Measurements from ENCODE around the gene C1orf56. TPM values are rescaled to one million over a fixed set of nuclear protein-coding genes. Genes with fewer than 3 reads are reported as not detected.
A peak's percentile ranks its signal among the peaks of the same experiment; 100 is the strongest.

Gene C1orf56
- total RNA-seq, 1 donor from 2014 or later = 2.0 TPM

GRCh38 chr1:151036356-151036755 lies 11.2 kb upstream of the C1orf56 start, which contains the start of gene BNIPL:
TSS of gene BNIPL (plus strand) at chr1:151036586. CDS start at chr1:151036726, 140 bp downstream.
- H3K36me3 Mint-ChIP-seq (ENCODE audit: low read depth) = peaks cover 22% of the 10 kb centered on the region
- H3K9me3 Mint-ChIP-seq = no peaks in the 10 kb centered on the region
- H3K27me3 Mint-ChIP-seq (ENCODE audit: low read depth) = no peaks in the 10 kb centered on the region
- intact Hi-C loops (cut with micrococcal nuclease) = no loop called here
- H3K4me3 Mint-ChIP-seq (ENCODE audit: low read depth) = no peak within 1 kb of the TSS
- H3K4me1 Mint-ChIP-seq (ENCODE audit: low read depth) = no peaks in the 10 kb centered on the region
- DNase-seq (ENCODE audit: low spot score) = no peak
- no peak within 1 kb of the TSS for H3K27ac Mint-ChIP-seq

GRCh38 chr1:151037032-151037431 lies 10.5 kb upstream of the C1orf56 start:
- H3K4me3 Mint-ChIP-seq (ENCODE audit: low read depth) = no peak overlapping the region
- no peaks in the 10 kb centered on the region for H3K4me1 Mint-ChIP-seq (ENCODE audit: low read depth)
- H3K27ac Mint-ChIP-seq = no peak overlapping the region

GRCh38 chr1:151039521-151039920 lies 8.0 kb upstream of the C1orf56 start:
- Mint-ChIP-seq H3K4me1 (ENCODE audit: low read depth) (peaks cover 6% of the 10 kb centered on the region), H3K4me3 (ENCODE audit: low read depth) (no peak overlapping the region), H3K27me3 (ENCODE audit: low read depth) (no peaks in the 10 kb centered on the region), H3K27ac (no peak overlapping the region), H3K36me3 (ENCODE audit: low read depth) (peaks cover 11% of the 10 kb centered on the region), H3K9me3 (no peaks in the 10 kb centered on the region)
- intact Hi-C loops (cut with micrococcal nuclease) = no loop called here
- no peak for DNase-seq (ENCODE audit: low spot score)

More at GRCh38 chr1:151037032-151037431, 10.5 kb upstream of the C1orf56 start:
- Mint-ChIP-seq H3K27me3 (ENCODE audit: low read depth) (no peaks in the 10 kb centered on the region), H3K9me3 (no peaks in the 10 kb centered on the region), H3K36me3 (ENCODE audit: low read depth) (peaks cover 19% of the 10 kb centered on the region)
- no peak for DNase-seq (ENCODE audit: low spot score)
- intact Hi-C loops (cut with micrococcal nuclease) = no loop called here

GRCh38 chr1:151043163-151043562 lies 4.4 kb upstream of the C1orf56 start:
- Mint-ChIP-seq H3K4me1 (ENCODE audit: low read depth) (peaks cover 8% of the 10 kb centered on the region), H3K27ac (no peak overlapping the region), H3K9me3 (no peaks in the 10 kb centered on the region), H3K36me3 (ENCODE audit: low read depth) (peaks cover 2% of the 10 kb centered on the region), H3K4me3 (ENCODE audit: low read depth) (no peak overlapping the region), H3K27me3 (ENCODE audit: low read depth) (no peaks in the 10 kb centered on the region)
- no peak for DNase-seq (ENCODE audit: low spot score)
- intact Hi-C loops (cut with micrococcal nuclease) = no loop called here

- peak; percentile 52 for DNase-seq (ENCODE audit: low spot score)
- no peaks in the 10 kb centered on the region for H3K9me3 Mint-ChIP-seq
- H3K36me3 Mint-ChIP-seq (ENCODE audit: low read depth) = peaks cover 33% of the 10 kb centered on the region
- H3K4me1 Mint-ChIP-seq (ENCODE audit: low read depth) = peaks cover 14% of the 10 kb centered on the region
- intact Hi-C loops (cut with micrococcal nuclease) = loop anchor here (1.0 to 2.0 kb wide), 2 partner anchors 9 to 39 kb away; partner anchors contain the start of gene PRUNE1
- H3K27ac Mint-ChIP-seq = peak overlapping the region; percentile 77
- H3K27me3 Mint-ChIP-seq (ENCODE audit: low read depth) = no peaks in the 10 kb centered on the region
- H3K4me3 Mint-ChIP-seq (ENCODE audit: low read depth) = peak overlapping the region; percentile 86
Observed at GRCh38 chr1:151047925-151048644, 534 bp downstream of the C1orf56 start.

- no peak overlapping the region for H3K27ac Mint-ChIP-seq
- H3K36me3 Mint-ChIP-seq (ENCODE audit: low read depth) = peaks cover 39% of the 10 kb centered on the region
- H3K4me1 Mint-ChIP-seq (ENCODE audit: low read depth) = peaks cover 12% of the 10 kb centered on the region
- no peaks in the 10 kb centered on the region for H3K9me3 Mint-ChIP-seq
- DNase-seq (ENCODE audit: low spot score) = no peak
- H3K27me3 Mint-ChIP-seq (ENCODE audit: low read depth) = no peaks in the 10 kb centered on the region
- H3K4me3 Mint-ChIP-seq (ENCODE audit: low read depth) = peak overlapping the region; percentile 86
- intact Hi-C loops (cut with micrococcal nuclease) = loop anchor here (1.0 kb wide), 1 partner anchor 9 kb away; no protein-coding TSS in a partner anchor
Observed at GRCh38 chr1:151048645-151049032, 1.1 kb downstream of the C1orf56 start.

- Mint-ChIP-seq H3K4me1 (ENCODE audit: low read depth) (peaks cover 15% of the 10 kb centered on the region), H3K36me3 (ENCODE audit: low read depth) (peaks cover 47% of the 10 kb centered on the region), H3K9me3 (no peaks in the 10 kb centered on the region), H3K27me3 (ENCODE audit: low read depth) (no peaks in the 10 kb centered on the region), H3K4me3 (ENCODE audit: low read depth) (no peak overlapping the region), H3K27ac (peak overlapping the region; percentile 26)
- no peak for DNase-seq (ENCODE audit: low spot score)
- intact Hi-C loops (cut with micrococcal nuclease) = no loop called here
Observed at GRCh38 chr1:151049458-151049857, 1.9 kb downstream of the C1orf56 start.

- no peak overlapping the region for H3K4me3 Mint-ChIP-seq (ENCODE audit: low read depth)
- intact Hi-C loops (cut with micrococcal nuclease) = no loop called here
Observed at GRCh38 chr1:151050051-151050688, 2.6 kb downstream of the C1orf56 start.

GRCh38 chr1:151051356-151052009 lies 3.9 kb downstream of the C1orf56 start:
- no peak for DNase-seq (ENCODE audit: low spot score)
- H3K27ac Mint-ChIP-seq = no peak overlapping the region
- H3K9me3 Mint-ChIP-seq = no peaks in the 10 kb centered on the region
- peaks cover 67% of the 10 kb centered on the region for H3K36me3 Mint-ChIP-seq (ENCODE audit: low read depth)
- H3K27me3 Mint-ChIP-seq (ENCODE audit: low read depth) = no peaks in the 10 kb centered on the region
- H3K4me1 Mint-ChIP-seq (ENCODE audit: low read depth) = peaks cover 33% of the 10 kb centered on the region
- intact Hi-C loops (cut with micrococcal nuclease) = no loop called here
- H3K4me3 Mint-ChIP-seq (ENCODE audit: low read depth) = no peak overlapping the region

More at GRCh38 chr1:151050051-151050688, 2.6 kb downstream of the C1orf56 start:
- no peak for DNase-seq (ENCODE audit: low spot score)
- H3K36me3 Mint-ChIP-seq (ENCODE audit: low read depth) = peaks cover 54% of the 10 kb centered on the region
- H3K27ac Mint-ChIP-seq = no peak overlapping the region
- no peaks in the 10 kb centered on the region for H3K27me3 Mint-ChIP-seq (ENCODE audit: low read depth)
- no peaks in the 10 kb centered on the region for H3K9me3 Mint-ChIP-seq
- peaks cover 20% of the 10 kb centered on the region for H3K4me1 Mint-ChIP-seq (ENCODE audit: low read depth)

GRCh38 chr1:151054971-151055547 lies 7.5 kb downstream of the C1orf56 start:
- intact Hi-C loops (cut with micrococcal nuclease) = no loop called here
- Mint-ChIP-seq H3K27me3 (ENCODE audit: low read depth) (no peaks in the 10 kb centered on the region), H3K36me3 (ENCODE audit: low read depth) (peaks cover 95% of the 10 kb centered on the region), H3K9me3 (no peaks in the 10 kb centered on the region), H3K4me3 (ENCODE audit: low read depth) (peak overlapping the region; percentile 90), H3K4me1 (ENCODE audit: low read depth) (peaks cover 43% of the 10 kb centered on the region), H3K27ac (peak overlapping the region; percentile 33)
- DNase-seq (ENCODE audit: low spot score) = no peak

GRCh38 chr1:151055581-151055980 lies 8.0 kb downstream of the C1orf56 start:
- Mint-ChIP-seq H3K36me3 (ENCODE audit: low read depth) (peaks cover 89% of the 10 kb centered on the region), H3K9me3 (no peaks in the 10 kb centered on the region), H3K27me3 (ENCODE audit: low read depth) (no peaks in the 10 kb centered on the region), H3K27ac (peak overlapping the region; percentile 96), H3K4me1 (ENCODE audit: low read depth) (peaks cover 47% of the 10 kb centered on the region), H3K4me3 (ENCODE audit: low read depth) (peak overlapping the region; percentile 90)
- no peak for DNase-seq (ENCODE audit: low spot score)
- intact Hi-C loops (cut with micrococcal nuclease) = no loop called here

- peak; percentile 36 for DNase-seq (ENCODE audit: low spot score)
- H3K4me1 Mint-ChIP-seq (ENCODE audit: low read depth) = peaks cover 53% of the 10 kb centered on the region
- peaks cover 84% of the 10 kb centered on the region for H3K36me3 Mint-ChIP-seq (ENCODE audit: low read depth)
- intact Hi-C loops (cut with micrococcal nuclease) = no loop called here
- H3K27ac Mint-ChIP-seq = peak overlapping the region; percentile 96
- no peaks in the 10 kb centered on the region for H3K27me3 Mint-ChIP-seq (ENCODE audit: low read depth)
- peak overlapping the region; percentile 90 for H3K4me3 Mint-ChIP-seq (ENCODE audit: low read depth)
- no peaks in the 10 kb centered on the region for H3K9me3 Mint-ChIP-seq
Observed at GRCh38 chr1:151056149-151056548, 8.6 kb downstream of the C1orf56 start.

Data from activated T-helper 2 cell treated with anti-CD3 and anti-CD28 coated beads, Interferon-gamma antibody, Interleukin-2, Interleukin-4, amounts not matched to agents 10 μg/mL and 5 μg/mL and 100 μg/mL, durations not matched to agents 14 hours and 24 hours and 36 hours (primary cell).